ENCODE measurements around the gene SLC5A10.

The SLC5A10 gene

DNA sequence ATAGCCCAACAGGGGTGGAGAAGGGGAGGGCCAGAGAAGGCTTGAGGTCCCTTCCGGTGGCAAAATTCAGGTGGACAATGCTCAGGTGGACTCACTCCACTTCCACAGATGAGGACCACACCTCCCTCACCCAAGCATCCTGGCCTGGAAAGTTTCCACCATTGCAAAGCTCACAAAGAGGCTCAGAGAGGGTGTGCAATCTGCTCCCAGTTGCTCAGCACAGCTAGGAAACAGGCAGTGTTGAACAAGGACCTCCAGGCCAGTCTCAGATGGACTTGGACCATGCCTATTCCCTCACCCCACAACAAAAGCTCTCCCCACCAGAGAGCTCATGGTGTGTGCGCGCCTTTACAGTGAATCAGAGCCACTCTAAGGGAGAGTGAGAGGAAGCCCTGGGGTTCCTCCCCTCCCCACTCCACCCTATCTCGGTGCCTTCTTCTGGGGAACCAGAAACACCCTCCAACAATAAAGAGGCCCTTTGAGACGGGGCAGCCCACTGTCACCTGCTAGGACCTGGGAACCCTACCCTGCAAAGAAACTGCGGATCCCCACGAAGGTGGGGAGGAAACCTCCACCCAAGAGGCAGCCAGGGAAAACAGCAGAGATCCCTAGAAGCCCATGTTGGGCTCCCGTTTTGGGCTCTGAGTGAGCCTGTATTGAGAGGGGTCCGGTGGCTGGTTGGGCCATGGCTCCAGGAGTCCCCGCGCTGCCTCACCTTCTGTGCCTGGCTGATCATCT lies 51.0 kb downstream of the SLC5A10 start:
- no peak for DNase-seq (ENCODE audit: low read depth, low spot score)

DNA sequence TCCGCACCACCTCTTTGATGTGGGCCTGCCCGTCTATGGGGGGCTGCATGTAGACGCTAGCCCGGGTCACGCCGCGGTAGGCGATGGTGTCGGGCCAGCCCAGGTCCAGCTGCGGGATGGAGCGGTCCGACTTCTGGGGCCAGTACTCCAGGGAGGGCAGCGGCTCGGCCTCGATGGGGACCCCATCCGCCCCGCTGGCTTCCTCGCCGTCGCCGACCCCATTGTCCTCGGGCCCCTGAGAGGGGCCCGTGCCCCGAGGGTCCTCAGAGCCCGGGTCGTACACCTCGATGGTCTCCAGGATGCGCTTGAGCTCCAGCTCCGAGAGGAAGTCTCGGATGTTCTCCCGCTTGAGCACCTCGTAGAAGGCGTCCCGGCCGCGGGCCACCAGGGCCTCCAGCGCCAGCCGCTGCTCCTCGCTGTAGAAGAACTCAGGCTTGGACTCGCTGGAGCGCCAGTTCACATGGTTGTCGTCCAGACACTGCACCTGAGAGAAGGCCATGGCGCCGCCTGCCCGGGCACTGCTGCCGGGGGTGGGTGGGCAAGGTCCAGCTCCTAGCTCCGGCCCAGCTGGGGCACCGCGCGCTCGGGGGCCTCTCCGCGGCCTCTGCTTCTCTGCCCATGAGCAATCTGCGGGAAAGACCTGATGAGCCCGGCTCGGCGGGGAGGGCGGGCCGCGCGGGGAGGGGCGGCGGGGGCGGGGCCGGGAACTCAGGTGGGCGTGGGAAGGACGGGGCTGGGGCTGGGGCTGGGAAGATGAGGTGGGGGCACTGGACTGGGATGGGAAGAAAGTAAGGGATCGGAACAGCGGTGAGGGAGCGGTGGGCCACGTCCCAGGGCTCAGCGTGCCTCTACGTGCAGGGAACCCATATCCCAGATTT lies 51.8 kb downstream of the SLC5A10 start:
- no peak for DNase-seq (ENCODE audit: low read depth, low spot score)

DNA sequence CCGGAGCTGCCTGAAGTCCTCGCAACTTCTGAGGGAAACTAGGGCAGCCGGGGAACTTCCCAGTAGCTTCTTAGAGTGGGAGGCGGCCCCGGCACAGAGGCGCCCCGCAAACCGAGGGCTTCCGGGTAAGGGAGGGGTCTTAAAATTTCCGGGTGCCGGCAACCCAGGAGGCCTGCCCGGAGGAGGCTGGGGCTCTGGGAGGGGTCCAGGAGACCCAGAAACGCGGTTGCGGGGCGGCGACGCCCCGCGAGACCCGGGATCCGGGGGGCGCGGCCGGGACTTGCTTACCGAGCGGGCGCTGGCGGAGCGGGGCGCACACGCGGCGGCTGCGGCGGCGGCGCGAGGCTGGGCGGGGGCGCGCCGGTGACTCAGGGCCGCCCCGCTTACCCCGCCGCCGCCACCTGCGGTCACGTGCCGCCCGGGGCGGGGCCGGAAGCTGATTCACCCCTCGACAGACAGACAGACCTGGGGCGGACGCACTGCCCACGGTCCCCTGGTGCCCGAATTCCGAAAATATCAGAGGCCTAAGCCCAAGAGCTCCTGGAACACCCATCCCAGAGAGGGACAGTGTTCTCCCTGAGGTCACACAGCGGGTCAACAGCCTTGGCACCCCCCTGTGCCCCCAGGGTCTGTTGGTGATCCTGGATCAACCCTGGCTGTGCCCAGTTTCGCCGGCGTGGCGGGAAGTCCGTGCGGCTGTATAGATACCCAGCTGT lies 52.6 kb downstream of the SLC5A10 start, which contains the start of gene FAM83G:
TSS of gene FAM83G (minus strand) at position 344 of the 716 bp plus-strand sequence. CDS start 723 bp downstream, outside the sequence.
- no peak for DNase-seq (ENCODE audit: low read depth, low spot score)

DNA sequence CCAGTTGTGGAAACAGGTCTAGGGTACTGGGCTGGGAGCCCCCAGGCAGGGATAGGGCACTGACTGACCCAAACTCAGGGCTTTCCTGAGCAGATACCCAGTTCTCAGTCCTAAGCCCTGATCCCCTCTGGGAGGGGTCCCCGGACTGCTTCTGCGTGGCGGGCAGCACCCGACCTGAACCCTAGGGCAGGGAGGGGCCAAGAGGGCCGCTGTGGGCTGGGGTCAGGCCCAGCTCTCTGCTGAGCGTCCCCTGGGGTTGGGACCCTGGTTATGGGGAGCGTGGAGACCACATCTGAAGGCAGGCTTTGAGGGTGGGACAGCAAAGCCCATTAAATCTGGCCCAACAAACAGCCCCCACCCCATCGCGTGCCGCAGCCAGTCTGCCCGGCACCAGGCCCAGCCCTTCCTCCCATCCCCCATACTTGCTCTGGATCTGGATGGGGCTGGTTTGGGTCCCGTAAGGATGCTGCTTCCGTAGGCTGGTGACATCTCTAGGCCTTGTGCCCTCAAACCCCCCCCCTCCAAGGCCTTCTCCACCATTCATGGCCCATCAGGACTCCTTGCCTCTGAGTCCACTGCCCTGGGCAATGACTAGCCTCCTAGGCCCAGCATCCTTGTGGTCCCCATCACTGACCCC lies 53.3 kb downstream of the SLC5A10 start:
- no peak for DNase-seq (ENCODE audit: low read depth, low spot score)

DNA sequence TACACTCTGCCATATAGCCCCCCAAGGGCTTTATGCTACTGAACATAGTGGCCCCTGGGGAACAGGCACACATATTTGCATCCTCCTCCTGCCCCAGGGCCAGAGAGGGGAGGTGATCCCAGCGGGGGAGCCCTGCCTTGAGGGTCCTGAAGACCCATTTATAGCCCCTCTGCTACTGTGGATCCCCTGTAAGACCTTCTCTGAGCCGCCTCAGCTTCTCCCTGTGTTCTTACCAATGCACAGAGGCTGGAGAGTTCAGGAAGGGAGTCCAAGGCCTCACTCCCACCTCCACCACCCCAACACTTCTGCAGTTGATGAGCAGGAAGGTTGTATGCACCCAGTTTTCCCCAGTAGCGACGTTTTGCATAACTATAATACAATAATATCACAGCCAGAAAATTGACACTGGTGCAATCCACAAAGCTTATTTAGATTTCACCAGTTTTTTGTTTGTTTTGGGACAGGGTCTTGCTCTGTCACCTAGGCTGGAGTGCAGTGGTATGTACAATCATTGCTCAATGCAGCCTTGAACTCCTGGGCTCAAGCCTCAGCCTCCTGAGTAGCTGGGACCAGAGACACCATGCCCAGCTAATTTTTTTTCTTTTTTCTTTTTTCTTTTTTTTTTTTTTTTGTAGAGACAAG lies 53.9 kb downstream of the SLC5A10 start:
- no peak for DNase-seq (ENCODE audit: low read depth, low spot score)

DNA sequence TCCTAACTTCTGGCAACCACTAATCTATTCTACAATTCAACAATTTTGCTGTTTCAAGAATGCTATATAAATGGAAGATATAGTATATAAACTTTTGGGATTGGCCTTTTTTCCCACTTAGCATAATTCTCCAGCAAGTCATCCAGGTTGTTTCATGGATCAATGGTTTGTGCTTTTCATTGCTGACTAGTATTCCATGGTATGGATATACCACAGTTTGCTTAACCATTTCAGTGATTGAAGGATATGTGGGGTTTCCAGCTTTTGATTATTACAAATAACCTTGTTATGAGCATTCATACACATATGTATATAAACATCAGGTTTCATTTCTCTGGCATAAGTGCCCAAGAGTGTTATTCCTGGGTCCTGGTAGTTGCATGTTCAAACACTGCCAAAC lies 54.7 kb downstream of the SLC5A10 start:
- DNase-seq (ENCODE audit: low read depth, low spot score), result no peak

DNA sequence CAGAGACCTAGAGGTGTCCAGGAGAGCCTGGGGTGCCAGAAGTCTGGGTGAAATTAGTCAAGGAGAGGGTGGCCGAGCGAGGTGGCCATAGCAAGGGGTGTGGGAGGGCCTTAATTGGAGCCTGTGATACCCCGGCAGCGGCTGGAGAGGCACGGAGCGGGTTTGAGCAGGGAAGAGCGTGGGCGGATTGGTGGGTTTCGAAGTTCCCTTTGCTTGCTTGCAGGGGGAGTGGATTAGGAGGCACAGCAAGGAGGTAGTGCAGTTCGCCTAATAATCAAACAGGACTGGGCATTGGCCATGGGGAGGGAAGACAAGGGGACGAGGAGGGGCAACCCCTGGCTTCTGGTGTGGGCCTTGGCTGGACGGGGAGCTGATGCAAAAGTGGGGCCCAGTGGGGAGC lies 58.0 kb downstream of the SLC5A10 start:
- DNase-seq (ENCODE audit: low read depth, low spot score), result no peak

DNA sequence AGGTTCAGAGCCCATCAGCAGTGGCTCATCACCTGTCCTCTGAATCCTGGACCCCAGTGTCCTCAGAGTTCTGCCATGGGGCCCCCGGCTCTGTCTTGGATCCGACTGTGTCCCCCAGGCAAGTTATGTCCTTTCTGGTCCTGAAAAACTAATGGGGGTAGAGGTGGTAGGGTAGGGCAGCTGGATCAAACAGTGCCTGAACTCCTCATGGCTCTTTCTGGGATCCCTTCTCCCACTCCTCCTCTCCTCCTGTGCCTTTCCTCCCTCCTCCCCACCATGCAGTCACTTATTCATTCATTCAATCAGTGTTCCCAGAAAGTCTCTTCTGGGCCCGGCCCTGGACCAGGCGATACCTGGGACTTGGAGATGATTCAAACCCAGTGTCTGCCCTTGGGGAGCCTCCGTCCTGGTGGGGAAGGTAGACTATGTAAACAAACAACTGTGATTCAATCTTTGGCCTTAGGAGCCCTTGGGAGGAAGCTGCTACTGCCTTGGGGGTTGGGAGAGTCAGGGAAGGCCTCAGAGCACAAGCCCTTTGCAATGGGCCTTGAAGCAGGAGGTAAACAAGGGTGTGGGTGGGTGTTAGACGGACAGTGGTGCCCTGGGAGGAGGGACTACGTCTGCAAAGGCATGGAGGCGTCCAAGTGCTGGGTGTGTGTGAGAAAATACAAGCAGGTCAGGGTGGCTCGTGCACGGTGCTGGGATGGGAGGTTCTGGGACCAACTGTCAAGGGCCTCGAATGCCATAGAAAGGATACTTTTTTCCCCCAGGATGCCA lies 59.0 kb downstream of the SLC5A10 start:
- DNase-seq (ENCODE audit: low read depth, low spot score), result no peak

DNA sequence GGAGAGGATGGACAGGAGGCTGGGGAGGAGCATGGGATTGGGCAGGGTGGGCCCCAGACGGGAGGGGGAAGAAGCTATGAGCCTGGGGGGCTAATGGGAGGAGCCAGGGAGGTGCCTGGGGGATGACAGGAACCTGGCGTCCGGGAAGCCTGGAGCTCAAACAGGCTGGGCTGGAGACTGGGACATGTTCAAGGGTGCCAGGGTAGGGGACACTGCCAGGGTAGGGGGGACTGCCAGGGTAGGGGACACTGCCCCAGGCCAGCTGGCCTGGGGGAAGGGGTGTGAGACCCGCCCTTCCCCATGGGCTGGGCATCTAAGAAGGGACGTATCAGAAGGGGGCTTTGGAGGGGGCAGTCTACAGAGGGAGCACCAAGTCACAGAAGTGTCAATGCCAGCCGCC lies 59.6 kb downstream of the SLC5A10 start:
- no peak for DNase-seq (ENCODE audit: low read depth, low spot score)

DNA sequence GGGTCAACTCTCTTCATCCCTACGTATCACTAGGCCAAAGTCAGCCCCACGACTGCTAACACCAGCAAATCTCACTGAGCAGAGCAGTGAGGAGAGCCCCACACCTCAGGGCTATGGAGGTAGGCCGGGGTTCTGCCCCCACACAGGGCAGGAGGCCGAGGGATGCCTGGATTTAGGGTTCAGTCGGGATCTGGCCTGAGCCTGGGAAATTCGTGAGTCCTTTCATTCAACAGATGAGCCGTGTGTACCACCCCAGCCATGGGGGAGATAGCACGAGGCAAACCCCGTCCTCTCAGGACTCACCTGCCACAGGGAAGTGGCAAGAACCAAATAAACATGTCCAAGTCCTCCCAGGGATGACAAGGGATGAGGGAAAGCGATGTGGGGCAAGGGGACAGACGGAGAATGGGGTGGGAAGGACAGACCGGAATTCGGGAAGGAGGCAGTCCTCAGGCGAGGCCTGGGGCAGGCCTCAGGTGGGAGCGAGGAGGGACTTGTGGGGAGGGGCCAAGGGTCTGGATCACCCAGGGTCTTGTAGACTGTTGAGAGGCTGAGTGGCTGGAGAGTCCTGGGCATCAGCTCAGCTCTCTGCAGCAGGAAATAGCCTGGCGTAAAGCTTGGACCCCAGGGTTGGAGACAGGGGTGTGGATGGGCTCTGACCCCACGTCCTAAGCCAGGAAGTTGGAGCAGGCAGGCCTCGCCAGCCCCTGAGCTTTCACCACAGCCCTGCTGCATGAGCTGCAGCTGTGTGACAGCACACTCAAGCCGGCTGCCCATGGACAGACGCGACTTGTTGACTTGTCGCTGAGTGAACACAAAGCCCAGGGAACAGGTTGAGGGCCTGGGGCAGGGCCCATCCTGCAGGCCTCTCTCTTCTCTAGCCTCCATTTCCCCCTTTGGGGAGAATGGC lies 60.5 kb downstream of the SLC5A10 start:
- no peak for DNase-seq (ENCODE audit: low read depth, low spot score)

DNA sequence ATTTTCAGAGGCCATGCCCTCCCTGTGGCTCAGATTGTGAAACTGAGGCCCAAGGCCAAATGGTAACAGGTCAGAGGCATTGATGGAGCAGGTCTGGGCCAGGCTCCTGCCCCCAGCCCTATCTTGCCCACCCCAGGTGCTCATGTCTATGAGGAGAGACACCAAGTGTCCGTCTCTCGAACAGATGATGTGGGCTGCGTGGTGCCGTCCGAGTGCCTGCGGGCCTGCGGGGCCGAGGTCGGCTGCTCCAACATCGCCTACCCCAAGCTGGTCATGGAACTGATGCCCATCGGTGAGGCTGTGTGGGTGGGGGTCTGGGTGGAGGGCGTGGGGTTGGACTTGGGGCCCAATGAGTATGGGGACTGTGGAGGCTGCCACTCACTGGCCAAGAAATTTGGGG lies 61.3 kb downstream of the SLC5A10 start:
- no peak for DNase-seq (ENCODE audit: low read depth, low spot score)

DNA sequence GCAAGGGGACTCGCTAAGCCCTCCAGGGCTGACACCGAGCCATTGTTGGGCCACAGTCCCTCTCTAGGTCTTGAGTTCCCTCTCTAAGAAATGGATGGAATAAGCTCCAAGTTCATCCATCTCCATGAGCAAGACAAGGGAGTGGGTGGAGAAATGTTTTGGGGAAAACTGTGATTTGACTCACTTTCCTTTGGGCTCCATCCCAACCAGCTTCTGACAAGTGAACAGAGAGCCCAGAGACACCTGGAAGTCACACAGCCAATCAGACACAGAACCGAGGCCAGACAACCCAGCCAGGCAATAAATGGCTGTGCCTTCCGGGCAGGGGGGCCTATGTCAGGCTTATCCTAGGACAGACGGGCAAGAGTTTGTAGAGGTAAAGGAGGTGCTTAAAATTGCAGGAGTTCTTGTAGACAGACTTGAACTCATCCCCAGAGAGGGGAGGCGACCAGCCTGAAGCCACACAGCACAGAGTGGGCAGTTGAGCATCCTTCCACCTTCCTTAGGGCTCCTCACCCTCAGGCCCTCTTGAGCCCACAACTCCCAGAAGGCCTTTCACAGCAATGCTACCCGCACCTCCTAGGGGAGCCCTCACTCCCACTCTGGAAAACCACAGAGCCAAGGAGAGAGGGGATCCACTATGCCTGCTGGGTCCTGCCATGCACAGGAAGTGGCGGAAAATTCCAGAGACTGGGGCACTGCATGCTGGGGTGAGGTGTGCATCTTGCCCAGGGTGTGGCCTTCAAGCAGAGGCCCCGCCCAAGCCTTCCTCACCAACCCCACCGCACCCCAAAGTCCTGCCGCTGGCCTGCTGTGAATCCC lies 62.1 kb downstream of the SLC5A10 start:
- no peak for DNase-seq (ENCODE audit: low read depth, low spot score)

DNA sequence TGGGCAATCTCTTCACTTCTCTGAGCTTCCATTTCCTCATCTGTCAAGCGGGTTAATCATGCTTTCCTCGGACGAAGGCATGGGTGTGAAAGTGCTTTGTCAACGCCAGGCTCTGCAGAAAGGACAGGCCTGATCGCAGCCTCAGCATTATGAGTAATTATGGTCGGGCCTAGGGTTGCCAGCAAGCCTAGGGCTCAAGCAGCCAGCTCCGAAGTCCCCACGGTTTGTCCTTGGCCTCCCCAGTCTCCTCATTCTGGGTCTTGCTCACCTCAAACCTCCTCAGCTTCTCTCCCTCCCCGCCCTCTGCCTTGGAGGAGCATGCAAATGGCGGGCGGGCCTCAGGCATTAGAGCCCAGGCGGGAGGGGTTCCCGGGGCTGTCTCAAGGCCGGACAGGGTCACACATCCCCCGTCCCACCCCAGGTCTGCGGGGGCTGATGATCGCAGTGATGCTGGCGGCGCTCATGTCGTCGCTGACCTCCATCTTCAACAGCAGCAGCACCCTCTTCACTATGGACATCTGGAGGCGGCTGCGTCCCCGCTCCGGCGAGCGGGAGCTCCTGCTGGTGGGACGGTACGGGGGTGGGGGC lies 62.8 kb downstream of the SLC5A10 start:
- DNase-seq (ENCODE audit: low read depth, low spot score), result no peak

DNA sequence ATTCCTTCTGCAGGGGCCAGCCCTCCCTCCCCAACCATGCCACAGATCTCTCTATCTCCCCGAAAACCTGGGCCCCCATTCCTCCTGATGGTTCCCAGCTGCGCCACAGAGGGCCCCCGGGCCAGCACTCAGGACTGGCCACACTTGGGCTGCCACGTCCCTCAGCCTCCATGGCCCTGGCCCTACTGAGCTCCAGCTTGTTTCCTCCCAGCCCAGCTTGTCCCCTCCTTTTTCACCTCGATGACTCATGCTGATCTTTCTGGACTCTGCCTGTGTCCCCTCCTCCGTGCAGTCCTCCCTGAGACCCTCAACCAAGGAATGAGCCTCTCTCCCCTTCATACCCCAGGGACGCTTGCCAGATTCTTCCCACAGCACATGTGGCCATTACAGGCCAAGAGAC lies 63.5 kb downstream of the SLC5A10 start:
- DNase-seq (ENCODE audit: low read depth, low spot score), result no peak

DNA sequence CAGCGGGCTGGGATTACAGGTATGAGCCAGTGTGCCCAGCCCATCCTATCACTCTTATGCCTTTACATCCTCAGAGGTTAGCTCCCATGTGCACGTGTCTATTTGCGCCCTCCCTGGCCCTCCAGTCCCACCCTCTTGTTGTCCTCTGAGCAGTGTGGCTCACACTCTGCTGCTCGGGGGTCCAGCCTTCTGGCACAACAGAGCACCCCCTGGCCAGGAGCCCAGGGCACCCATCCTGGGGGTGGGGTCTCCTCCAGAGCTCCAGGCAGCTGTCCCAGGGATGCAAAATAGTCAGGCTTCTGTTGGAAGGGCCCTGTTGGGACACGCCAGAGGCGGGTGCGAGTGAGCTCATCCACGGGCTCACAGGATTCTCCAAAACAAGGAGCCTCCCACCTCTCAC lies 64.3 kb downstream of the SLC5A10 start:
- DNase-seq (ENCODE audit: low read depth, low spot score), result no peak

DNA sequence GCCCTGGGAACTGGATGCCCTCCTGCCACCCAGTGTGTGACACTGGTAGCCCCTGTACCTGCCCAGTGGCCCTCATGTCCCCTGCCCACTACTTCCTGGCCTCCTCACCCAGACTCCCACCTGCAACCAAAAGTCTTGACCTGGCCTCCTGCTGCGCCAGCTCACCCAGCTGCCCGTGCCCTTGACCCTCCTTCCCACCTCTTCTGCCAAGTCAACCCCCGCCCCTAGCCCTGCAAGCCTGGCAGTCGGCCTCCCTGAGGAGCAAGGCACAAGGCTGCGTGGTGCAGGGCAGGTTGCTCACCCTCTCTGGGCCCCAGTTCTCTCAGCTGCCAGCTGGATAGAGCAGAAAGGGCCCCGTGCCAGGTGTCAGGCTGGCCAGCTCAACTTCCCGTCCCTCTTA lies 64.9 kb downstream of the SLC5A10 start:
- DNase-seq (ENCODE audit: low read depth, low spot score), result no peak

DNA sequence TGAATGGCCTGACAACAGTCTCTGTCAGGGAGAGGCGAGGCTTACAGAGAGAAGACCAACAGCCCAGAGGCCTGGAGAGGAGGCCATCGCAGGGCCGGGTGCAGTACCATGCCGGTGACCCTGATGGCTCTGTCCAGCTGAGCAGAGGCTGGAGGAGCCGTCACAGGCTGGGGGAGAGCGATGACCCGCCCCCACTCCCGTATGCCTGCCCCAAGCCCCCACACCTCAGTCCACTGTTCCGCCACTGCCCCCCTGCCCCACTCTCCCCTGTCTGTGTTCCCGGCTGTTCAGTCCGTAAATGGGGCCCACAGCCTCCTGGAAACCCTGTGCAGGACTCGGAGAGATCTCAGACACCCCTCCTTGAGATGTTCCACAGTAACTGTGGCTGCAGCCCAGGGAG lies 65.4 kb downstream of the SLC5A10 start:
- no peak for DNase-seq (ENCODE audit: low read depth, low spot score)
